Neural crest cell (in vitro differentiated cells): ENCODE data around the gene TRIB2. TPM values are rescaled to one million over a fixed set of nuclear protein-coding genes. Genes with fewer than 3 reads are reported as not detected.

Experiments used
- DNase-seq: peaks from one replicate; pipeline ENCODE4 v3.0.0; 2021; ENCODE audit warnings: low read depth, mixed read lengths, low spot score
- H3K27ac Mint-ChIP-seq: one replicate; pipeline ENCODE4 v1.8.0; 2021; ENCODE audit warnings: mild to moderate bottlenecking, mixed read lengths; ENCODE audit not compliant: unreplicated experiment
- H3K27me3 Mint-ChIP-seq: 2 replicates; pipeline ENCODE4 v1.8.0; 2021; ENCODE audit warnings: low read depth, mild to moderate bottlenecking, mixed read lengths
- H3K36me3 Mint-ChIP-seq: 2 replicates; pipeline ENCODE4 v1.8.0; 2021; ENCODE audit warnings: low read depth, mild to moderate bottlenecking, mixed read lengths
- H3K4me1 Mint-ChIP-seq: 2 replicates; pipeline ENCODE4 v1.8.0; 2021; ENCODE audit warnings: mixed read lengths
- H3K4me3 Mint-ChIP-seq: one replicate; pipeline ENCODE4 v1.8.0; 2021; ENCODE audit warnings: mild to moderate bottlenecking, mixed read lengths
- H3K9me3 Mint-ChIP-seq: 2 replicates; pipeline ENCODE4 v1.8.0; 2021; ENCODE audit warnings: mixed read lengths
- CTCF ChIP-seq: fragments of 200-600 bp; sonication (generic); conservative IDR thresholded peaks from 2 replicates; pipeline ENCODE4 v1.5.0; 2021; ENCODE audit warnings: antibody characterized with exemption, mild to moderate bottlenecking
- total RNA-seq: library from RNA; stranded (reverse); gene quantifications from 2 replicates; pipeline ENCODE4 v1.2.1, GENCODE V29; 2021

Gene TRIB2
- total RNA-seq, 1 donor from 2014 or later: 74.3 TPM

- no peaks in the 10 kb centered on the region for H3K36me3 Mint-ChIP-seq
- DNase-seq: no peak
- no peak overlapping the region for H3K27ac Mint-ChIP-seq
- H3K9me3 Mint-ChIP-seq: no peaks in the 10 kb centered on the region
- H3K4me3 Mint-ChIP-seq: no peak overlapping the region
- peaks cover 3% of the 10 kb centered on the region for H3K4me1 Mint-ChIP-seq
- TF ChIP-seq CTCF: no peak
- H3K27me3 Mint-ChIP-seq: no peaks in the 10 kb centered on the region
Observed at GRCh38 chr2:12764075-12764730, 47.5 kb downstream of the TRIB2 start.

GRCh38 chr2:12764849-12765605, 48.3 kb downstream of the TRIB2 start:
- no peaks in the 10 kb centered on the region for H3K9me3 Mint-ChIP-seq
- DNase-seq: no peak
- H3K27me3 Mint-ChIP-seq: peaks cover 3% of the 10 kb centered on the region
- no peaks in the 10 kb centered on the region for H3K36me3 Mint-ChIP-seq
- H3K4me3 Mint-ChIP-seq: no peak overlapping the region
- TF ChIP-seq CTCF: no peak
- H3K4me1 Mint-ChIP-seq: peaks cover 11% of the 10 kb centered on the region
- H3K27ac Mint-ChIP-seq: no peak overlapping the region

DNA sequence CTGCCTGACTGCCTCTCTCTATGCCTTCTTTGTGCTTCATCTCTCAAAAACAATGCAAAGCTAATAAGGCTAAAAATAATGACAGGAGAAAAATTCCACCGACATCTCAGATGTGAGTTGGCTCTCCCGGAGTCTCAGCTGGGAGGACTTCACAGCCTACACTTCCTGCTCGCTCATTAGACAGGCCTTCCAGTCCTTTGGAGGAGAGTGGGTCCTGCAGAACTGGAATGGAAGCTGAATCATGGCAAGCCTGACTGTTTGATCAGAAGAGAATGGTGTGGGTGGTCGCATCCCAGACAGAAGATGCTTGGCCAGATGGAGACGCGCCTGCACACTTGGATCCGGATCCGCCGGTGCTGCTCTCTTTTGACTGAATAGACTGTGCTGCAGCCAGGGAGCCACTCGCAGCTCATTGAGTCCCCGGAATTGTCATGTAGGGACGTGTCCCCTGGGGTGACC, 49.7 kb downstream of the TRIB2 start:
- H3K36me3 Mint-ChIP-seq: no peaks in the 10 kb centered on the region
- DNase-seq: no peak
- peaks cover 3% of the 10 kb centered on the region for H3K27me3 Mint-ChIP-seq
- H3K4me1 Mint-ChIP-seq: peaks cover 21% of the 10 kb centered on the region
- H3K27ac Mint-ChIP-seq: no peak overlapping the region
- H3K9me3 Mint-ChIP-seq: no peaks in the 10 kb centered on the region
- H3K4me3 Mint-ChIP-seq: no peak overlapping the region
- no peak for TF ChIP-seq CTCF

- H3K27ac Mint-ChIP-seq: no peak overlapping the region
- no peak for TF ChIP-seq CTCF
- DNase-seq: no peak
- H3K27me3 Mint-ChIP-seq: peaks cover 3% of the 10 kb centered on the region
- no peak overlapping the region for H3K4me3 Mint-ChIP-seq
- no peaks in the 10 kb centered on the region for H3K9me3 Mint-ChIP-seq
- no peaks in the 10 kb centered on the region for H3K36me3 Mint-ChIP-seq
- peaks cover 21% of the 10 kb centered on the region for H3K4me1 Mint-ChIP-seq
Observed at GRCh38 chr2:12767541-12767940, 50.8 kb downstream of the TRIB2 start.

DNA sequence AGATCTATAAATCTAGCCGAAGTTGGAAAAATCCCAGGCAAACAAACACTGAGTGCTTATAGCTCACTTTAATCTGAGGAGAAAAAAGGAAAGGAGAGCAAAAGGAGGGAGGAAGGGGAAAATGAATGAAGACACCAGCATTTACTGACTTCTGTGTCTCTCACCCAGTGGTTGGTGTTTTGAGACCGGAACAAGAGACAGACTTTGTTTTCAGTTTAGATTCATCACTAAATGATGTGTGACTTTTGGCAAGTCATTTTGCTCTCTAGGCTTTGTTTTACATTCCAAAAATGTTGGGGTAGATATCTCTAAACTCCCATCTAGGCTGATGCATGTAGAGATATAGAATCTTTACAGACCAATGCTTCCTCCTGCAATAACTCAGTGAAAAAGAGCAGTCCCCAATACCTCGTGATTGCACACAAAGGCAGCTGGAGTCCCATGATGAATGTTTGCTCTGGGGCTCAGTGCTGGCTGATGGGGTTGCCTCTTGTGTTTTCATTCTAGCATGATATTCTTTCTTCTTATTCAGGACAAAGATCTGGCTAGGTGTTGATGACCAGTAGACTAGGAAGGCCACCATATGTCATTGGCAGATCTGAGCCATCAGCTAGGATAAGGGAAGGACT, 51.4 kb downstream of the TRIB2 start:
- H3K4me1 Mint-ChIP-seq: peaks cover 21% of the 10 kb centered on the region
- H3K27ac Mint-ChIP-seq: no peak overlapping the region

More for the DNA sequence above, 51.4 kb downstream of the TRIB2 start:
- Mint-ChIP-seq H3K4me3 (no peak overlapping the region), H3K36me3 (no peaks in the 10 kb centered on the region), H3K9me3 (no peaks in the 10 kb centered on the region), H3K27me3 (peaks cover 3% of the 10 kb centered on the region)
- no peak for TF ChIP-seq CTCF
- no peak for DNase-seq
